Activated naive CD8-positive, alpha-beta T cell treated with anti-CD3 and anti-CD28 coated beads, Interleukin-2, amount 10 ng/mL, durations not matched to agents 7 days and 5 days (primary cell): ENCODE data around the gene GPD2. TPM values are rescaled to one million over a fixed set of nuclear protein-coding genes. Genes with fewer than 3 reads are reported as not detected.
A peak's percentile ranks its signal among the peaks of the same experiment; 100 is the strongest.

Experiments
- ATAC-seq: fragments of 150-1000 bp; cut with Tn5 transposase; one replicate; pipeline ENCODE4 v1.10.0; 2021; ENCODE audit warnings: low read depth, moderate library complexity
- POLR2A ChIA-PET: fragments of 350-600 bp; sonication (Branson Sonifier 250); formaldehyde crosslinking; loops from one replicate; lab custom pipeline; 2021; ENCODE audit warnings: antibody characterized with exemption; lab: Charles Lee
- DNase-seq: peaks from one replicate; pipeline ENCODE4 v3.0.0; 2021
- H3K27ac Mint-ChIP-seq: one replicate; pipeline ENCODE4 v1.8.0; 2022; ENCODE audit warnings: mild to moderate bottlenecking, mixed read lengths
- H3K27me3 Mint-ChIP-seq: one replicate; pipeline ENCODE4 v1.8.0; 2022; ENCODE audit warnings: mild to moderate bottlenecking, moderate library complexity, mixed read lengths
- H3K36me3 Mint-ChIP-seq: one replicate; pipeline ENCODE4 v1.8.0; 2021; ENCODE audit warnings: mild to moderate bottlenecking, mixed read lengths
- H3K4me1 Mint-ChIP-seq: one replicate; pipeline ENCODE4 v1.8.0; 2021; ENCODE audit warnings: mixed read lengths
- H3K4me3 Mint-ChIP-seq: one replicate; pipeline ENCODE4 v1.8.0; 2022; ENCODE audit warnings: mild to moderate bottlenecking, moderate library complexity, mixed read lengths
- H3K9me3 Mint-ChIP-seq: one replicate; pipeline ENCODE4 v1.8.0; 2021; ENCODE audit warnings: mixed read lengths
- total RNA-seq, 2 experiments: library from RNA; stranded (reverse); gene quantifications; one replicate each; pipeline ENCODE4 v1.2.3, GENCODE V29; 2021

Gene GPD2
- total RNA-seq, 2 experiments from 2014 or later: 16.8 to 19.8 TPM

DNA sequence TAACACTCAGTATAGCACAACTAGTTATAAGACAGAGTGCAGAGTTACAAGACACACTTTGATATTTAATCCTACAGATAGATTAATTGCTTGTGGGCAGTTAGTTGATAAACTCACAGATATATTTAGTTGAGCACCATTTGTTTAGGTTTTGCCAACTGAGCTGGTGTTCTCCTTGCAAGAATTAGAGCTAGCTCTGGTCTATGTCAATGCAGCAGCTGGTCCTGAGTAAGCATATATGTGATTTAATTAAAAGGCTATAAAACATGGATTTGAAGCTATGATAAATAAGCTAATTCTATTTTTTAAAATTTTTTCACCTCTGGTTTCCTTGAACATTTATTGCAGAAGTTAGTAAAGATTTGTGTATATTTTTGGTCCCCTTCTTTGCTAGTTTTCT lies 35.6 kb downstream of the GPD2 start:
- Mint-ChIP-seq H3K9me3 (peaks cover 3% of the 10 kb centered on the region), H3K36me3 (peaks cover 22% of the 10 kb centered on the region), H3K4me1 (peaks cover 20% of the 10 kb centered on the region), H3K27me3 (no peaks in the 10 kb centered on the region), H3K27ac (no peak overlapping the region), H3K4me3 (no peak overlapping the region)
- no peak for ATAC-seq
- POLR2A ChIA-PET: no interaction called here
- no peak for DNase-seq

DNA sequence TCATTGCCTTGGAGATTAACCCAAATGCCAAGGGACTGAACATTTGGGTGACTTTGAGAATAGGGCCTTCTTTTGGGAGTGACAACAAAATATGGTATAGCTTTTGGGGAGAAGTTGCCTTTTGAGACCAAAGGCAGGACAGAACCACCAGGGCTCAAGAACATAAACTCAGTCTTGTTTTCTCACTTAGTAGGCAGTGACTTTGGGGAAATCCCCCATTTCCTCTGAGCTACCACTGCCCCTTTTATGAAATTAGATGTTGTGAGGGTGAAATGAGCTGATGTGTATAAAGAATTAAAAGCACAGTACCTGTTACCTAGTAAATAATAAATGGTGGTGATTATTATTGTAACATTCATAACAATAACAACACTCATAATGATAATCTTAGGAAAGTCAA lies 36.5 kb downstream of the GPD2 start:
- POLR2A ChIA-PET: no interaction called here
- H3K4me3 Mint-ChIP-seq: no peak overlapping the region
- H3K9me3 Mint-ChIP-seq: peaks cover 4% of the 10 kb centered on the region

DNA sequence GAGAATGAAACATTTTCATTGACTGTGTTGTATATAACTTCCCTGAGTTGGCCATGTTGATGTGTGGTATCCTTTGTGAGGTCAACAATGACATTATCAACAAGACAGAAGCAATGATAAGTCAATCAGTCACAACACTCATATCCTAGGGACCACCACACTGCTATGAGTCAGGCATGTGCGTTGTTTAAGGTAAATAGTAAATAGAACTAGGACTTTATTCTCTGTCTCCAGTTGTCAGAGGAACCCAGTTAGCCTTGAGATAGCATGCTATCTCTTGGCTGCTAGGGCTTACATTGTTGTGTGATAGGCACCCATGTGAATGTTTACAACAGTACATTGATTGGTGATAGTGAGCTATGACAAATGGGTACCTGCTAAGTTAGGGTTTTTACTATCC lies 37.3 kb downstream of the GPD2 start:
- POLR2A ChIA-PET: no interaction called here

More for the DNA sequence above, 36.5 kb downstream of the GPD2 start:
- H3K27me3 Mint-ChIP-seq: no peaks in the 10 kb centered on the region
- ATAC-seq (no peak), DNase-seq (no peak)
- H3K27ac Mint-ChIP-seq: no peak overlapping the region
- H3K4me1 Mint-ChIP-seq: peaks cover 22% of the 10 kb centered on the region
- peaks cover 28% of the 10 kb centered on the region for H3K36me3 Mint-ChIP-seq

DNA sequence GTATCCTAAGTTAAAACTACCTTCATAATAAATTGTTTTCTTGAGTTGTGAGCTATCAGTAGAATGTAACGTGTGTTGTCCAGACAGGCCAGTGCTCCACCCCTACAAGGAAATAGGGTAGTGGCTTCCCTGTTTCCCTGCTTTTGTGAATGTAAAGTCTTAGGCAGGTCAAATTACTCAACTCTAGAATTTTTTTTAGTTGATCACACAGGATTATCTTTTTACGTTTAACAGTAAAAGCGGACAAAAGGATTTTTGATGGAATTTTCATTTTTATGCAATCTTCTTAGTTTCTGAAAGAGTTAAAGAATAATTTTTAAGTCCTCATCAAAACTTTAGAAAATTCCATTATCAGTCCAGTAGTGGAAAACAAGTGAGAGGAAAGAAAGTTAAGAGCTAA lies 38.2 kb downstream of the GPD2 start:
- H3K9me3 Mint-ChIP-seq: peaks cover 3% of the 10 kb centered on the region
- no peak overlapping the region for H3K4me3 Mint-ChIP-seq
- POLR2A ChIA-PET: no interaction called here
- H3K4me1 Mint-ChIP-seq: peaks cover 26% of the 10 kb centered on the region
- H3K36me3 Mint-ChIP-seq: peaks cover 27% of the 10 kb centered on the region
- H3K27me3 Mint-ChIP-seq: no peaks in the 10 kb centered on the region
- DNase-seq (no peak), ATAC-seq (no peak)
- no peak overlapping the region for H3K27ac Mint-ChIP-seq

More for the DNA sequence above, 37.3 kb downstream of the GPD2 start:
- Mint-ChIP-seq H3K4me3 (no peak overlapping the region), H3K9me3 (peaks cover 5% of the 10 kb centered on the region), H3K36me3 (peaks cover 29% of the 10 kb centered on the region), H3K27ac (no peak overlapping the region), H3K27me3 (no peaks in the 10 kb centered on the region), H3K4me1 (peaks cover 26% of the 10 kb centered on the region)
- no peak for ATAC-seq
- DNase-seq: no peak

DNA sequence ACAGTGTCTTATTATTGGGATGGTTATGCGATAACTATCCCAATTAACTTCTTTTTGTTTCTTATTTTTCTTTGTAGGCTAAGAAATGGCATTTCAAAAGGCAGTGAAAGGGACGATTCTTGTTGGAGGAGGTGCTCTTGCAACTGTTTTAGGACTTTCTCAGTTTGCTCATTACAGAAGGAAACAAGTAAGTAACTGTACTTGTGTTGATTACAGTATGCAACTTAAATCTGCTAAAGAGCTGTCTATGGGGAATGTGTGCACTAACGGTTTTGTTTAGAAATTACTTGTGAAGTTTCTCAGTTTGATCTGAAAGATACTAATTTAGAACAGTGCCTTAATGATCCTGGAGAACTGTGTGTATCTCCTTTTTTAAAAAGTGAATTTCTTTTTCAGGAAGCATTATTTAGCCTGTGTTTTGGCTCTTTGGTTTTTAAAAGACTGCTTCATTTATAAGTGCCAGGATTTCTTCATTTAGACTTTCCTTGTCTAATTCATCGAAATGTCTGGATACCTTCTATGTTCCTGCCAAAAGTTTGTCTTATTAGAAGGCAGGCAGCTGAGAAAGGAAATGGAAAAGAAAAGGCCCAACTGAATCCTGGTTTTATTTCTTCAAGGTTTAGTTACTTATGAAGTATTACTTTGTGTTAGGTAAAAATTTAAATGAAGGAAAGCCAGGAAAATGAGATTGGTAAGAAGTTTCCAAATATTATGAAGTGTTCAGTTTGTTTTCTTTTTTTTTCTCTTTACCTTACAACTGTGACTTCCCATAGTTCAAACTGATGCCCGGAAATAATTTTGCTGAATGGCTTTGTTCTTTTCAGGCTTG lies 40.1 kb downstream of the GPD2 start:
- Mint-ChIP-seq H3K4me3 (no peak overlapping the region), H3K27me3 (no peaks in the 10 kb centered on the region), H3K27ac (no peak overlapping the region), H3K9me3 (peaks cover 2% of the 10 kb centered on the region), H3K36me3 (peaks cover 27% of the 10 kb centered on the region), H3K4me1 (peaks cover 24% of the 10 kb centered on the region)
- POLR2A ChIA-PET: no interaction called here
- DNase-seq (no peak), ATAC-seq (no peak)

DNA sequence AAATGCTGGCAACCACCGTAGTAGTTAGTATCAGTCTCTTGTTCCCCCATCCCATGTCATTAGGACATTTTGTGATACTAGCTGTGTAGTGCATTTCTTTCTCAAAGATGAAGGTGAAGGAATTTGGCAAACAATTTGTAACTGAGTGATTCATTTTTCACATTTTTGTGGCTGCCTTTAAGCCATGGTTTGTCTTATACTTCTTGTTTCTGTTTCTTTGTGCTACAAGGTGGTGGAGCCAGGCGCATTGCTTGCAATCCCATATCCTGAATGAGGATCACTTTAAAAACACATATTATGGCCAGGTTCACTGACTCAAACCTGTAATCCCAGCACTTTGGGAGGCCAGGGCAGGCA lies 40.6 kb downstream of the GPD2 start:
- DNase-seq (no peak), ATAC-seq (no peak)
- H3K4me3 Mint-ChIP-seq: no peak overlapping the region
- H3K27ac Mint-ChIP-seq: no peak overlapping the region
- H3K27me3 Mint-ChIP-seq: no peaks in the 10 kb centered on the region
- H3K9me3 Mint-ChIP-seq: peaks cover 2% of the 10 kb centered on the region
- POLR2A ChIA-PET: no interaction called here
- peaks cover 21% of the 10 kb centered on the region for H3K4me1 Mint-ChIP-seq
- peaks cover 23% of the 10 kb centered on the region for H3K36me3 Mint-ChIP-seq

DNA sequence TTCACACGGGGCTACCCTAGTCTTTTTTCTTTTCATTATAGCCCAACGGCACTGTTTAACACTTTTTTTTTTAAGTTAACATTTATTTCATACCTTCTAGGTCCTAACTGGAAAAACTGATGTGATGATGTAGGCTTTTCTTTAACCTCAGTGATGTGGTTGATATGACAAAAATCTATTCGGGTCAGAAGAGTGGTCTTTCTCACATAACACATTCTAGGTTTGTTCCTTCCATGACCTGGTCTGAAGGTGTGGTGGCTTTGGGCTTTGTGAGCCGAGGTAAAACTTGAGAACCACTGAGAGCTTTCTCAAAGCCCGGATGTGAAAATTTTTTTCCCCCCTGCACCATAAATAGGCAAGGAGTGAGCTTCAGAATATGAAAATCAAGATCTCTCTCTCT lies 44.2 kb downstream of the GPD2 start:
- Mint-ChIP-seq H3K4me3 (no peak overlapping the region), H3K27me3 (no peaks in the 10 kb centered on the region), H3K9me3 (peaks cover 2% of the 10 kb centered on the region), H3K36me3 (peaks cover 26% of the 10 kb centered on the region), H3K27ac (no peak overlapping the region), H3K4me1 (peaks cover 19% of the 10 kb centered on the region)
- DNase-seq (no peak), ATAC-seq (peak; percentile 60)
- POLR2A ChIA-PET: no interaction called here

DNA sequence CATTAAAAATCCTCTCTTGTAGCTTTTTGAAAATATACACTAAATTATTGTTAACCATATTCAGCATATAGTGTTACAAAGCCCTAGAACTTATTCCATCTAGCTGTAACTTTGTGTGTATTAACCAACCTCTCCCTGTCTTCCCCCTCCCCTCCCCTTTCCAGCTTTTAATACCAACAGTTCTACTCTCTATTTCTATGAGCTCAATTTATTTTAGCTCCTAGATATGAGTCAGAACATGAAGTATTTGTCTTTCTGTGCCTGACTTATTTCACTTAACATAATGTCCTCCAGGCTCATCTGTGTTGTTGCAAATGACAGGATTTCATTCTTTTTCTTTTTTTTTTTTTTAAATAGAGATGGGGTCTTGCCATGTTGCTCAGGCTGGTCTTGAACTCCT lies 45.1 kb downstream of the GPD2 start:
- ATAC-seq (no peak), DNase-seq (no peak)
- Mint-ChIP-seq H3K9me3 (peaks cover 2% of the 10 kb centered on the region), H3K4me1 (peaks cover 17% of the 10 kb centered on the region), H3K27me3 (no peaks in the 10 kb centered on the region), H3K27ac (no peak overlapping the region), H3K36me3 (peaks cover 23% of the 10 kb centered on the region), H3K4me3 (no peak overlapping the region)
- POLR2A ChIA-PET: no interaction called here

DNA sequence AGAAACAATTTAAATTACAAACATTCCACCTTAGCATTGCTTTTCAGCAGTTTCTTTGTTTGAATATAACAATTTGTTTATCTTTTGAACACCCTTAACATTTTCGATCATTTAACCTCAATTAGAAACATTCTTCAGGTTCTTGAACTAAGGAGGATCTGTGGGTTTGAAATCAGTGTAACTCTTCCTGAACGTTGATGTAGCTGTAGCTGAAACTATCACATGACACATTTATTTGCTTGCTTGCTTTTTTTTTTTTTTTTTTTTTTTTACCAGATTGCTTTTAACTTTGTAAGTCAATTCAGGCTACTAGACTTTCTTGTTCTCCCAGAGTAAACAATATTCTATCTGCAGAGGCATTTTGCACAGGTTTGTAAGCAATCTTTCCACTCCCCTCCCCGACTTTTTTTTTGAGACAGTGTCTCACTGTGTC lies 47.6 kb downstream of the GPD2 start:
- H3K4me1 Mint-ChIP-seq: peaks cover 5% of the 10 kb centered on the region
- no peak overlapping the region for H3K4me3 Mint-ChIP-seq
- no peaks in the 10 kb centered on the region for H3K9me3 Mint-ChIP-seq
- no peak for DNase-seq
- H3K27me3 Mint-ChIP-seq: no peaks in the 10 kb centered on the region
- POLR2A ChIA-PET: no interaction called here
- H3K27ac Mint-ChIP-seq: no peak overlapping the region
- no peak for ATAC-seq
- peaks cover 11% of the 10 kb centered on the region for H3K36me3 Mint-ChIP-seq

DNA sequence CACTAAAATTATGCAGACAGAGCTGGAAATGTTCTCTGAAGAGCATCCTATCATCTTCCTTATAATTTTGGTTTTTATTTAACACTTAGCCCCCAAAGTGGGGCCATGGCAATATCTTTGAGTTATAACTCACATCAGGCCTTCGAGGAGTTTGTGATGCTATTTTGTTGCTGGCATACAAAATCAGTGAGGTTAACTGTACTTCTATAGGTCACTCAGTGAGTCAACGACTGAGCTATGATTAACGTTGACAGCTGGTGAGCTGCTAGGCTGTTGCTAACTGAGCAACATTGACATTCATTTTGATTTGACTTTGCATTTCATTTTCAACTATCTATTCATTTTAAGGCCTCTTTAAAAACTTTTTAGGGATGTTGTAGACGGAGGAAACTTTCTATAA lies 50.0 kb downstream of the GPD2 start:
- H3K9me3 Mint-ChIP-seq: no peaks in the 10 kb centered on the region
- peaks cover 9% of the 10 kb centered on the region for H3K36me3 Mint-ChIP-seq
- DNase-seq (no peak), ATAC-seq (no peak)
- no peak overlapping the region for H3K27ac Mint-ChIP-seq
- POLR2A ChIA-PET: no interaction called here
- no peaks in the 10 kb centered on the region for H3K27me3 Mint-ChIP-seq
- no peak overlapping the region for H3K4me3 Mint-ChIP-seq
- peaks cover 8% of the 10 kb centered on the region for H3K4me1 Mint-ChIP-seq

DNA sequence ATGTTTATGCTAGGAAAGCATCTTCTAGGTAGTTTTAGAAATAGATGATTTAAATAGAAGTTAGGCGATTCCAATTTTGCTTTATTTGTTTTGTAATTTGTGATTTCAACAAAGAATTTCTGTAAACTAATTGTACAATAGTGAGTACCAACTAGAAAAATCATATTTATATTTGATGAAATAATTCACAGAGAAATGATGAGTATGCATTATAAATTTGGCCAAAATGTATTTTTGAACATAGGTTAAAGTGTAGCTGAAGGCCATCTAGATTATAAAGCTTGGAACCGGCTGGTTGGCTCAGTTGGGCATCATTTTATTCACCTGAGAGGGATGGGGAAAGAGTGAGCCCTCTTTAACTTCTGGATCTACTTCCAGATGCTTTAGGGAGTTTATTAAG lies 50.4 kb downstream of the GPD2 start:
- no peaks in the 10 kb centered on the region for H3K27me3 Mint-ChIP-seq
- no peaks in the 10 kb centered on the region for H3K9me3 Mint-ChIP-seq
- DNase-seq (no peak), ATAC-seq (no peak)
- H3K4me1 Mint-ChIP-seq: peaks cover 9% of the 10 kb centered on the region
- H3K36me3 Mint-ChIP-seq: peaks cover 9% of the 10 kb centered on the region
- no peak overlapping the region for H3K27ac Mint-ChIP-seq
- no peak overlapping the region for H3K4me3 Mint-ChIP-seq
- POLR2A ChIA-PET: interaction anchor here (0.6 kb wide), 1 partner anchor 151 kb away, joined by 3 read pairs; no protein-coding TSS in a partner anchor

DNA sequence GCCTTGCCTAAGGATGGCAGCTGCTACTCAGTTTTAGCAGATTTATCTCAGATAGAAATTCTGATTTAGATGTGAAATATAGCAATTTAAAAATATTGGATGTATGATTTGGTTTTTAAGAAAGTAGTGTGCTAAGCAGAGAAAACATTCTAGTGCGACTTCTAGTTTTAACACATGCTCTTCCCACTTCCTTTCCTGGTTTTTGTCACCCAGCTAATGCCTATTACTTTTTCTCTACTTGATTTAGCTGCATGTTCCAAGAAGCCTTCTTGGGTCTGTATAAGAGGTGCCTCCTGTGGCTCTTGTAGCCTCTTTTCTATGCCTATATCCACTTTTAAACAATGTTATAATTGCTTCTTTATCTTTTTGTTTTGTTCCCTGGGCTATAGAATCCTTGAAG lies 53.0 kb downstream of the GPD2 start:
- no peak overlapping the region for H3K27ac Mint-ChIP-seq
- POLR2A ChIA-PET: no interaction called here
- DNase-seq (no peak), ATAC-seq (no peak)
- peaks cover 13% of the 10 kb centered on the region for H3K36me3 Mint-ChIP-seq
- H3K4me3 Mint-ChIP-seq: no peak overlapping the region
- H3K9me3 Mint-ChIP-seq: no peaks in the 10 kb centered on the region
- no peaks in the 10 kb centered on the region for H3K27me3 Mint-ChIP-seq
- H3K4me1 Mint-ChIP-seq: peaks cover 19% of the 10 kb centered on the region

DNA sequence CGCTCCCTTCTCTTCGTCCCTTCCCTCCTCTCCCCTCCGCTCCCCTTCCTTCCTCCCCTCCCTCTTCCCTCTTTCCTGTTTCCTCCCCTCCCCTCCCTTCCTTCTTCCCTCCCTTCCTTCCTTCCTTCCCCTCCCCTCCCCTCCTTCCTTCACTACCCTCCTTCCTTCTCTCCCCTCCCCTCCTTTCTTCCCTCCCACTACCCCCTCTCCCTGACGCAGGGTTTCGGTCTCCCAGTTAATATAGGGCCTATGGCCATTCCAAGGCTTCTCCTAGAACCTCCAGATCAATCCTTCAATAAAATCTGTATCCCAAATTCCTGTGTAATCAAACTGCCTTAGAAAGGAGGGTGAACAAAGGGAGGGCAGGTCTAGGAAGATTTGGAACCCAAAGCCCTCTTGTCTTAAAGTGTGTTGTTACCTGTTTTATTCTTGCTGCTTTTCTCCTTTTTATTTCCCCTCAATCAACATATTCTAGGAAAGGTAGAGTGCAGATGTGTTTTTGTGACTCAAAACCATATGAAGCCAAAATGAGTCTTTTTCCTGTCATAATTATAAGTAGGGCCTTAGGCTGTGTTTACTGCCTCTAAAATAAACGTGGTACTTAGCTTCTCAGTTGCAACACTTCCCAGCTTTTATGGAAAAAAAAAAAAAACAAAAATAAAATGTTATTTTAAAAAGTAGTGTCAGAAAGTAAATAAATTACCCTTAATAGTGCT lies 53.7 kb downstream of the GPD2 start:
- POLR2A ChIA-PET: no interaction called here
- Mint-ChIP-seq H3K27ac (no peak overlapping the region), H3K36me3 (peaks cover 11% of the 10 kb centered on the region), H3K27me3 (no peaks in the 10 kb centered on the region), H3K4me3 (no peak overlapping the region), H3K4me1 (peaks cover 18% of the 10 kb centered on the region), H3K9me3 (no peaks in the 10 kb centered on the region)
- DNase-seq (no peak), ATAC-seq (no peak)

DNA sequence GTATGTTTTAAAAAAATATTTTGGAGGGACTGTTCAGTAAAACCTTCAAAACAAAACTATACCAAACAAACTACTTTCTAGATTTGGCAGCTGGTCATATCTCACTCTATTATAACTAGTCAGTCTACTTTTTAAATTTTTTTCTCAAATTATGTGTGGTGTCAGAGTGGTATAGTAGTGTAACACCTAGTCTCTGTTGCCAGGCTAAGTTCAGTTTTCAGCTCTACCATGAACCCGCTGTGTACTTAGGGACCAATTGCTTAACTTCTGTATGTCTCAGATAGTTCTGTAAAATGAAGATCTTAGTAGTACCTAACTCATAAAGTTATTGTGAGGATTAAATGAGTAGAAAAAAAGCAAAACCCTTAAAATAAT lies 54.3 kb downstream of the GPD2 start:
- H3K4me3 Mint-ChIP-seq: no peak overlapping the region
- ATAC-seq (no peak), DNase-seq (no peak)

More for the DNA sequence above, 54.3 kb downstream of the GPD2 start:
- H3K36me3 Mint-ChIP-seq: peaks cover 11% of the 10 kb centered on the region
- no peaks in the 10 kb centered on the region for H3K9me3 Mint-ChIP-seq
- POLR2A ChIA-PET: no interaction called here
- no peaks in the 10 kb centered on the region for H3K27me3 Mint-ChIP-seq
- no peak overlapping the region for H3K27ac Mint-ChIP-seq
- H3K4me1 Mint-ChIP-seq: peaks cover 18% of the 10 kb centered on the region
